HCT116 (cell line): ENCODE data around the gene PGPEP1. TPM values are rescaled to one million over a fixed set of nuclear protein-coding genes. Genes with fewer than 3 reads are reported as not detected.

Experiments used
- ATAC-seq: fragments of 200-7000 bp; cut with Tn5 transposase; 2 replicates; pipeline ENCODE4 v1.9.1; 2020; ENCODE audit warnings: mild to moderate bottlenecking, moderate library complexity
- BruUV-seq: library from RNA; stranded (reverse); fragments of 400-500 nt; replicated peaks from 2 replicates; lab custom pipeline; 2021; lab: Mats Ljungman, UMichigan
- CTCF ChIA-PET: fragments of 300-600 bp; sonication (Branson Sonifier 250); formaldehyde crosslinking; loops from one replicate; lab custom pipeline; 2021; ENCODE audit warnings: antibody characterized with exemption; lab: Charles Lee
- POLR2A ChIA-PET: fragments of 300-600, 350-600 bp; sonication (Branson Sonifier 250); formaldehyde crosslinking; loops from one replicate; lab custom pipeline; 2021; ENCODE audit warnings: antibody characterized with exemption; lab: Charles Lee
- RAD21 ChIA-PET, 2 experiments: fragments of 300-600 bp; sonication (Branson Sonifier 250); formaldehyde crosslinking; loops; one replicate each; lab custom pipeline; 2023; ENCODE audit warnings: low total read pairs in 2 of 2; ENCODE audit not compliant: uncharacterized antibody in 2 of 2, unreplicated experiment in 2 of 2, low non-redundant PET in 1 of 2; lab: Charles Lee
- DNase-seq: peaks from one replicate; pipeline ENCODE4 v3.0.0-alpha.2; 2010; ENCODE audit warnings: low read depth, low spot score
- H2AFZ ChIP-seq: fragments of 200-600 bp; shearing (Covaris generic), sonication (generic); 2 replicates; pipeline ENCODE4 v1.6.1; 2017; ENCODE audit warnings: low read depth, mixed run types, mixed read lengths, antibody characterized with exemption, low read length; ENCODE audit not compliant: poor library complexity, severe bottlenecking
- H3K27ac ChIP-seq: 2 replicates; pipeline ENCODE4 v1.5.1; 2012; ENCODE audit warnings: low read depth, low read length
- H3K27me3 ChIP-seq: fragments of 200-600 bp; sonication (generic); 2 replicates; pipeline ENCODE4 v1.6.1; 2016; ENCODE audit warnings: mixed run types, low read length, mixed read lengths; ENCODE audit not compliant: insufficient read depth
- H3K36me3 ChIP-seq, 2 experiments: fragments of 200-500 bp in 1 of 2; fragments of 200-600 bp in 1 of 2; sonication (Bioruptor generic) in 1 of 2; sonication (generic) in 1 of 2; 2 replicates each; pipeline versions ENCODE4 v1.5.1 to v1.6.1; 2014 to 2016; ENCODE audit warnings: low read length in 2 of 2, inconsistent platforms in 1 of 2, mixed read lengths in 1 of 2, mixed run types in 1 of 2; ENCODE audit not compliant: insufficient read depth in 2 of 2, control insufficient read depth in 1 of 2
- H3K4me1 ChIP-seq, 2 experiments: fragments of 200-600 bp in 1 of 2; sonication (generic) in 1 of 2; 2 replicates each; pipeline versions ENCODE4 v1.5.1 to v1.6.1; 2012 to 2017; ENCODE audit warnings: low read length in 2 of 2, inconsistent platforms in 1 of 2, mild to moderate bottlenecking in 1 of 2, mixed read lengths in 1 of 2, mixed run types in 1 of 2, moderate library complexity in 1 of 2; ENCODE audit not compliant: insufficient read depth in 2 of 2, control insufficient read depth in 1 of 2
- H3K4me2 ChIP-seq: fragments of 200-600 bp; sonication (generic); 2 replicates; pipeline ENCODE4 v1.6.1; 2017; ENCODE audit warnings: mixed run types, low read length, mixed read lengths
- H3K4me3 ChIP-seq, 2 experiments: fragments of 200-600 bp in 1 of 2; sonication (generic) in 1 of 2; replicated peaks in 1 of 2; 2 replicates each; pipeline ENCODE4 v1.5.1; 2011 to 2016; ENCODE audit warnings: low read length in 2 of 2, control low read depth in 1 of 2, low read depth in 1 of 2, mild to moderate bottlenecking in 1 of 2, mixed read lengths in 1 of 2, mixed run types in 1 of 2
- H3K79me2 ChIP-seq: fragments of 200-600 bp; sonication (generic); 2 replicates; pipeline ENCODE4 v1.6.1; 2017; ENCODE audit warnings: mild to moderate bottlenecking, mixed run types, low read length, moderate library complexity, mixed read lengths; ENCODE audit not compliant: insufficient read depth
- H3K9ac ChIP-seq: fragments of 200-600 bp; sonication (generic); 2 replicates; pipeline ENCODE4 v1.6.1; 2016; ENCODE audit warnings: low read length, mixed read lengths
- H3K9me2 ChIP-seq: fragments of 200-600 bp; sonication (generic), shearing (Covaris generic); 2 replicates; pipeline ENCODE4 v1.6.1; 2017; ENCODE audit warnings: mixed run types, mild to moderate bottlenecking, moderate library complexity; ENCODE audit not compliant: insufficient read depth
- H3K9me3 ChIP-seq, 2 experiments: fragments of 200-500 bp in 1 of 2; fragments of 200-600 bp in 1 of 2; sonication (Bioruptor generic) in 1 of 2; sonication (generic) in 1 of 2; 2 replicates each; pipeline ENCODE4 v1.6.1; 2014 to 2017; ENCODE audit warnings: low read length in 2 of 2, mixed read lengths in 2 of 2, inconsistent platforms in 1 of 2, low read depth in 1 of 2, mild to moderate bottlenecking in 1 of 2, mixed run types in 1 of 2, moderate library complexity in 1 of 2; ENCODE audit not compliant: control insufficient read depth in 1 of 2, insufficient read depth in 1 of 2
- H4K20me1 ChIP-seq: fragments of 200-600 bp; sonication (generic), shearing (Covaris generic); 2 replicates; pipeline ENCODE4 v1.6.1; 2017; ENCODE audit warnings: mixed run types, mild to moderate bottlenecking, moderate library complexity; ENCODE audit not compliant: insufficient read depth
- ATF3 ChIP-seq: IDR thresholded peaks from 2 replicates; pipeline ENCODE4 v1.6.1; 2012
- CBX3 ChIP-seq: IDR thresholded peaks from 2 replicates; pipeline ENCODE4 v1.6.1; 2012; ENCODE audit warnings: low read depth
- CEBPB ChIP-seq: IDR thresholded peaks from 2 replicates; pipeline ENCODE4 v1.6.1; 2012; ENCODE audit warnings: low read depth
- CTCF ChIP-seq, 3 experiments: fragments of 200-600 bp in 1 of 3; sonication (generic) in 1 of 3; IDR thresholded peaks in 2 of 3; conservative IDR thresholded peaks in 1 of 3; 2 replicates each; pipeline ENCODE4 v1.5.1; 2012 to 2017; ENCODE audit warnings: low read depth in 2 of 3, low read length in 2 of 3, antibody characterized with exemption in 1 of 3, borderline replicate concordance in 1 of 3, control low read depth in 1 of 3, mild to moderate bottlenecking in 1 of 3, mixed read lengths in 1 of 3, mixed run types in 1 of 3, moderate library complexity in 1 of 3; ENCODE audit not compliant: insufficient read depth in 1 of 3
- ELF1 ChIP-seq: IDR thresholded peaks from 2 replicates; pipeline ENCODE4 v1.6.1; 2012; ENCODE audit warnings: low read depth, borderline replicate concordance
- EZH2 ChIP-seq: fragments of 200-600 bp; sonication (generic); IDR thresholded peaks from 2 replicates; pipeline ENCODE4 v1.6.1; 2017; ENCODE audit warnings: antibody characterized with exemption, mixed run types
- FOSL1 ChIP-seq: IDR thresholded peaks from 2 replicates; pipeline ENCODE4 v1.6.1; 2012; ENCODE audit warnings: low read depth
- POLR2AphosphoS5 ChIP-seq: IDR thresholded peaks from 2 replicates; pipeline ENCODE4 v1.6.1; 2011; ENCODE audit warnings: mild to moderate bottlenecking, low read depth, low read length, moderate library complexity
- SIN3A ChIP-seq: IDR thresholded peaks from 2 replicates; pipeline ENCODE4 v1.6.1; 2012; ENCODE audit warnings: low read depth
- SP1 ChIP-seq: IDR thresholded peaks from 2 replicates; pipeline ENCODE4 v1.6.1; 2012; ENCODE audit warnings: low read depth
- SRF ChIP-seq: IDR thresholded peaks from 2 replicates; pipeline ENCODE4 v1.6.1; 2012; ENCODE audit warnings: low read depth
- TCF7L2 ChIP-seq: IDR thresholded peaks from 2 replicates; pipeline ENCODE4 v1.7.0; 2011; ENCODE audit warnings: borderline replicate concordance, inconsistent platforms; ENCODE audit not compliant: insufficient read depth, insufficient read length; ENCODE audit errors: extremely low read depth
- YY1 ChIP-seq: IDR thresholded peaks from 2 replicates; pipeline ENCODE4 v1.6.1; 2011; ENCODE audit warnings: low read length, low read depth, moderate library complexity, mild to moderate bottlenecking; ENCODE audit not compliant: insufficient replicate concordance; ENCODE audit errors: extremely low read depth
- ZNF274 ChIP-seq: fragments of 200-500 bp; sonication (Bioruptor generic); IDR thresholded peaks from 2 replicates; pipeline ENCODE4 v1.6.1; 2014; ENCODE audit warnings: mild to moderate bottlenecking, low read depth, low read length, inconsistent platforms
- intact Hi-C: fragments of 100-400 bp; cut with micrococcal nuclease; formaldehyde crosslinking; loops from 2 replicates; pipeline ENCODE4 v1.10.0; 2022
- total RNA-seq: library from RNA; stranded (reverse); gene quantifications from one replicate; pipeline ENCODE4 v1.2.1, GENCODE V29; 2021; ENCODE audit not compliant: unreplicated experiment
- TF ChIP-seq, protein P1 (sequence below): IDR thresholded peaks from 2 replicates; pipeline ENCODE4 v1.6.1; 2012; ENCODE audit warnings: low read depth
- TF ChIP-seq, protein P2 (sequence below): IDR thresholded peaks from 2 replicates; pipeline ENCODE4 v1.6.1; 2011; ENCODE audit warnings: mild to moderate bottlenecking, low read length, moderate library complexity; ENCODE audit not compliant: insufficient replicate concordance; ENCODE audit errors: extremely low read depth

Gene PGPEP1
- total RNA-seq, 1 experiment from 2014 or later = 30.9 TPM

DNA sequence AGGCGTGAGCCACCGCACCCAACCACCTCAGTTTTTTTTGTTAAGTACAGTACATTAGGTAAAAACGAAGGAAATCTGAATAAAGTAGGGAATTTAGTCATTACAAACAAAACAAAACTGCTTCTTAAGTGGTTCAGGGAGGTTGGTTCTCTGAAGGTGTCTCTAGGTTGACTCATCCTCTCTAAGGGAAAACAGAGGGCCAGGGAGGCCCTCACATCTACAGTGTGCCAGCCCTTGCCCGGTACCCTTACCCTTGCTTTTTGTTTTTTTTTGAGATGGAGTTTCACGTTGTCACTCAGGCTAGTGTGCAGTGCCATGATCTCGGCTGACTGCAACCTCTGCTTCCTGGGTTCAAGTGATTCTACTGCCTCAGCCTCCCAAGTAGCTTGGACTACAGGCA is 41.8 kb upstream of the PGPEP1 start:
- TF ChIP-seq EZH2 = no peak
- TF ChIP-seq, protein P1, sequence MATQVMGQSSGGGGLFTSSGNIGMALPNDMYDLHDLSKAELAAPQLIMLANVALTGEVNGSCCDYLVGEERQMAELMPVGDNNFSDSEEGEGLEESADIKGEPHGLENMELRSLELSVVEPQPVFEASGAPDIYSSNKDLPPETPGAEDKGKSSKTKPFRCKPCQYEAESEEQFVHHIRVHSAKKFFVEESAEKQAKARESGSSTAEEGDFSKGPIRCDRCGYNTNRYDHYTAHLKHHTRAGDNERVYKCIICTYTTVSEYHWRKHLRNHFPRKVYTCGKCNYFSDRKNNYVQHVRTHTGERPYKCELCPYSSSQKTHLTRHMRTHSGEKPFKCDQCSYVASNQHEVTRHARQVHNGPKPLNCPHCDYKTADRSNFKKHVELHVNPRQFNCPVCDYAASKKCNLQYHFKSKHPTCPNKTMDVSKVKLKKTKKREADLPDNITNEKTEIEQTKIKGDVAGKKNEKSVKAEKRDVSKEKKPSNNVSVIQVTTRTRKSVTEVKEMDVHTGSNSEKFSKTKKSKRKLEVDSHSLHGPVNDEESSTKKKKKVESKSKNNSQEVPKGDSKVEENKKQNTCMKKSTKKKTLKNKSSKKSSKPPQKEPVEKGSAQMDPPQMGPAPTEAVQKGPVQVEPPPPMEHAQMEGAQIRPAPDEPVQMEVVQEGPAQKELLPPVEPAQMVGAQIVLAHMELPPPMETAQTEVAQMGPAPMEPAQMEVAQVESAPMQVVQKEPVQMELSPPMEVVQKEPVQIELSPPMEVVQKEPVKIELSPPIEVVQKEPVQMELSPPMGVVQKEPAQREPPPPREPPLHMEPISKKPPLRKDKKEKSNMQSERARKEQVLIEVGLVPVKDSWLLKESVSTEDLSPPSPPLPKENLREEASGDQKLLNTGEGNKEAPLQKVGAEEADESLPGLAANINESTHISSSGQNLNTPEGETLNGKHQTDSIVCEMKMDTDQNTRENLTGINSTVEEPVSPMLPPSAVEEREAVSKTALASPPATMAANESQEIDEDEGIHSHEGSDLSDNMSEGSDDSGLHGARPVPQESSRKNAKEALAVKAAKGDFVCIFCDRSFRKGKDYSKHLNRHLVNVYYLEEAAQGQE = no peak
- TF ChIP-seq ELF1 = no peak
- TF ChIP-seq TCF7L2 = no peak
- no peak for TF ChIP-seq SIN3A
- no peak for TF ChIP-seq ZNF274
- TF ChIP-seq FOSL1 = no peak
- TF ChIP-seq SP1 = no peak
- no peak for TF ChIP-seq YY1
- TF ChIP-seq CEBPB = no peak
- no peak for TF ChIP-seq ATF3
- no peak for TF ChIP-seq SRF
- no peak for TF ChIP-seq CBX3
- no peak for TF ChIP-seq CTCF (IDR thresholded peaks at IDR 0.05 in 2 of 3, conservative IDR thresholded peaks at IDR 0.05 in 1 of 3; ENCODE audit: borderline replicate concordance in 1 of 3, insufficient read depth in 1 of 3, low read depth in 2 of 3, low read length in 2 of 3)
- TF ChIP-seq, protein P2, sequence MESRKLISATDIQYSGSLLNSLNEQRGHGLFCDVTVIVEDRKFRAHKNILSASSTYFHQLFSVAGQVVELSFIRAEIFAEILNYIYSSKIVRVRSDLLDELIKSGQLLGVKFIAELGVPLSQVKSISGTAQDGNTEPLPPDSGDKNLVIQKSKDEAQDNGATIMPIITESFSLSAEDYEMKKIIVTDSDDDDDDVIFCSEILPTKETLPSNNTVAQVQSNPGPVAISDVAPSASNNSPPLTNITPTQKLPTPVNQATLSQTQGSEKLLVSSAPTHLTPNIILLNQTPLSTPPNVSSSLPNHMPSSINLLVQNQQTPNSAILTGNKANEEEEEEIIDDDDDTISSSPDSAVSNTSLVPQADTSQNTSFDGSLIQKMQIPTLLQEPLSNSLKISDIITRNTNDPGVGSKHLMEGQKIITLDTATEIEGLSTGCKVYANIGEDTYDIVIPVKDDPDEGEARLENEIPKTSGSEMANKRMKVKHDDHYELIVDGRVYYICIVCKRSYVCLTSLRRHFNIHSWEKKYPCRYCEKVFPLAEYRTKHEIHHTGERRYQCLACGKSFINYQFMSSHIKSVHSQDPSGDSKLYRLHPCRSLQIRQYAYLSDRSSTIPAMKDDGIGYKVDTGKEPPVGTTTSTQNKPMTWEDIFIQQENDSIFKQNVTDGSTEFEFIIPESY = no peak
- no peak for TF ChIP-seq POLR2AphosphoS5
- Histone ChIP-seq H3K9me3 (no peaks in the 10 kb centered on the region), H4K20me1 (no peaks in the 10 kb centered on the region), H3K27me3 (no peaks in the 10 kb centered on the region), H2AFZ (no peak overlapping the region), H3K4me2 (peak overlapping the region; percentile 48), H3K79me2 (no peaks in the 10 kb centered on the region), H3K36me3 (no peaks in the 10 kb centered on the region), H3K4me3 (no peak overlapping the region), H3K9ac (peak overlapping the region; percentile 9; the same call in 1 of the 2 replicates), H3K4me1 (peaks cover 48 to 69% of the 10 kb centered on the region in 2 experiments), H3K9me2 (no peaks in the 10 kb centered on the region), H3K27ac (peak overlapping the region; percentile 11)
- ChIA-PET CTCF (no interaction called here), POLR2A (interaction anchor here (0.7 to 3.2 kb wide), 3 partner anchors 18 to 90 kb away, joined by 3 to 14 read pairs (median 3); partner anchors contain the start of gene JUND), RAD21 (no interaction called here)
- ATAC-seq = no peak
- intact Hi-C loops = no loop called here
- DNase-seq = no peak
- BruUV-seq = no TSS peak
